NCI-H510A (cell line): ENCODE data around the gene PTP4A2.
A peak's percentile ranks its signal among the peaks of the same experiment; 100 is the strongest.

Experiments used
- DNase-seq: peaks from one replicate; lab custom pipeline; 2025; lab: John Stamatoyannopoulos, UW

Gene PTP4A2

DNA sequence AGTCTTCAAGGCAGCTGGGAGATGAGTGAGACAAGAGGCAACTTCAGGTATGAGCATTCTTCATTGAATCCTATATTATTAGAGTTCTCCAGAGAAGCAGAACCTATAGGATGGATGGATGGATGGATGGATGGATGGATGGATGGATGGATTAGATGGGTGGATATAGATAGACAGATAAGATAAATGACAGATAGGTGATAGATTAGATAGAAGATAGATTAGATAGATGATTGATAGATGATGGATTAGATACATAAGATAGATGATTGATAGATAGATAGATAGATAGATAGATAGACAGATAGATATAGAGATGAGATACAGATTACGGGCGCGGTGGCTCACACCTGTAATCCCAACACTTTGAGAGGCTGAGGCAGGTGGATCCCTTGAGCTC, 79.1 kb downstream of the PTP4A2 start:
- DNase-seq = no peak

- peak; percentile 24 for DNase-seq
Measured at GRCh38 chr1:31857863-31858262, 80.3 kb downstream of the PTP4A2 start.
